Measurements from ENCODE around the gene ACIN1.

The ACIN1 gene

GRCh38 chr14:23056956-23057756 lies 37.8 kb downstream of the ACIN1 start, which contains the start of gene CDH24:
Gene CDH24 (minus strand): TSS chr14:23057520. CDS start chr14:23055733, 1,787 bp downstream.
- no peak for FAIRE-seq

- no peak for FAIRE-seq
These were observed 38.6 kb downstream of the ACIN1 start for GRCh38 chr14:23056145-23056955.

- no peak for FAIRE-seq
These were observed 39.3 kb downstream of the ACIN1 start for GRCh38 chr14:23055621-23056144.

- no peak for FAIRE-seq
These were observed 39.8 kb downstream of the ACIN1 start for GRCh38 chr14:23055147-23055550.

- FAIRE-seq: no peak
These were observed 40.7 kb downstream of the ACIN1 start for GRCh38 chr14:23054000-23054811.

- FAIRE-seq: no peak
These were observed 41.5 kb downstream of the ACIN1 start for GRCh38 chr14:23053426-23053825.

- no peak for FAIRE-seq
These were observed 42.3 kb downstream of the ACIN1 start for GRCh38 chr14:23052671-23053070.

GRCh38 chr14:23052182-23052623 lies 42.7 kb downstream of the ACIN1 start:
- FAIRE-seq: no peak

GRCh38 chr14:23051141-23052057 lies 43.5 kb downstream of the ACIN1 start:
- no peak for FAIRE-seq

- no peak for FAIRE-seq
These were observed 45.9 kb downstream of the ACIN1 start for GRCh38 chr14:23049011-23049410.

GRCh38 chr14:23047751-23048693 lies 46.9 kb downstream of the ACIN1 start:
- FAIRE-seq: no peak

- FAIRE-seq: no peak
These were observed 47.8 kb downstream of the ACIN1 start for GRCh38 chr14:23047034-23047634.

- no peak for FAIRE-seq
These were observed 49.2 kb downstream of the ACIN1 start for GRCh38 chr14:23045419-23046357.

GRCh38 chr14:23044840-23045239 lies 50.1 kb downstream of the ACIN1 start:
- FAIRE-seq: no peak

GRCh38 chr14:23043754-23044153 lies 51.2 kb downstream of the ACIN1 start:
- no peak for FAIRE-seq

- FAIRE-seq: no peak
These were observed 51.8 kb downstream of the ACIN1 start for GRCh38 chr14:23043145-23043544.

GRCh38 chr14:23042162-23042965 lies 52.6 kb downstream of the ACIN1 start, which contains the start of gene PSMB11:
Gene PSMB11 (plus strand): TSS chr14:23042212. CDS start chr14:23042226, 14 bp downstream.
- FAIRE-seq: no peak

GRCh38 chr14:23041729-23042128 lies 53.2 kb downstream of the ACIN1 start:
- FAIRE-seq: no peak

Measured in TTC549 (cell line).